Spleen (tissue), 11 donors: ENCODE measurements around the gene APOBEC3B. TPM values are rescaled to one million over a fixed set of nuclear protein-coding genes. Genes with fewer than 3 reads are reported as not detected.
"Not testable (repeated sequence)": the region's sequence is repeated elsewhere in the genome, so short reads cannot be mapped to it uniquely, and the experiment has no call there.

ENCODE experiments used
- DNase-seq: peaks from one replicate; pipeline ENCODE4 v3.0.0-alpha.2; 2020
- H3K27ac ChIP-seq, 8 donors: fragments of 200-600 bp; sonication (generic) in 7 of 8; 1 replicate in 4 of 8; 2 replicates in 4 of 8; pipeline versions ENCODE4 v1.5.0 to v1.8.0; 2016 to 2021; ENCODE audit warnings: inconsistent platforms in 4 of 8, mild to moderate bottlenecking in 4 of 8, moderate library complexity in 1 of 8
- H3K27me3 ChIP-seq, 7 donors: fragments of 200-600 bp; sonication (generic) in 6 of 7; replicated peaks in 1 of 7; 1 replicate in 4 of 7; 2 replicates in 3 of 7; pipeline versions ENCODE4 v1.5.0 to v1.8.0; 2016 to 2021; ENCODE audit warnings: inconsistent platforms in 3 of 7, mild to moderate bottlenecking in 1 of 7
- H3K36me3 ChIP-seq, 6 donors: fragments of 200-600 bp; sonication (generic) in 5 of 6; 1 replicate in 4 of 6; 2 replicates in 2 of 6; pipeline versions ENCODE4 v1.5.0 to v1.8.0; 2016 to 2021; ENCODE audit warnings: inconsistent platforms in 2 of 6
- H3K4me1 ChIP-seq, 6 donors: fragments of 200-600 bp; sonication (generic) in 5 of 6; 1 replicate in 3 of 6; 2 replicates in 3 of 6; pipeline versions ENCODE4 v1.5.0 to v1.8.0; 2016 to 2021; ENCODE audit warnings: inconsistent platforms in 3 of 6
- H3K4me3 ChIP-seq, 8 donors: fragments of 200-600 bp; sonication (generic) in 7 of 8; 1 replicate in 4 of 8; 2 replicates in 4 of 8; pipeline versions ENCODE4 v1.5.0 to v1.8.0; 2016 to 2021; ENCODE audit warnings: inconsistent platforms in 4 of 8, mild to moderate bottlenecking in 4 of 8, moderate library complexity in 2 of 8
- H3K9me3 ChIP-seq, 8 donors: fragments of 200-600 bp; sonication (generic) in 7 of 8; 1 replicate in 4 of 8; 2 replicates in 4 of 8; pipeline versions ENCODE4 v1.5.0 to v1.8.0; 2016 to 2021; ENCODE audit warnings: inconsistent platforms in 4 of 8
- CTCF ChIP-seq, 11 experiments: fragments of 200-600 bp in 7 of 11; fragments of 450-650 bp in 4 of 11; sonication (generic) in 4 of 11; IDR thresholded peaks in 8 of 11; conservative IDR thresholded peaks in 3 of 11; 1 replicate in 7 of 11; 2 replicates in 4 of 11; pipeline versions ENCODE4 v1.4.0 to v1.8.0; 2016 to 2021; ENCODE audit warnings: antibody characterized with exemption in 11 of 11, inconsistent platforms in 4 of 11, mild to moderate bottlenecking in 1 of 11
- POLR2A ChIP-seq, 3 donors: fragments of 450-650 bp; IDR thresholded peaks; one replicate each; pipeline ENCODE4 v1.5.1; 2017; ENCODE audit warnings: antibody characterized with exemption in 3 of 3, mild to moderate bottlenecking in 1 of 3
- POLR2AphosphoS5 ChIP-seq, 3 donors: sonication (generic); formaldehyde crosslinking; IDR thresholded peaks; one replicate each; pipeline ENCODE4 v1.5.1; 2017; ENCODE audit warnings: antibody characterized with exemption in 3 of 3
- WGBS, 5 donors: extraction: QIAGEN DNeasy Blood & Tissue Kit in 3 of 5; methylation state at CpG; one replicate each; pipeline versions ENCODE4 v1.1.5 to v1.1.7; 2013 to 2018; 5-methylcytosine and 5-hydroxymethylcytosine counted together
- intact Hi-C: fragments of 100-400 bp; cut with DNase I; formaldehyde crosslinking; loops from one replicate; pipeline ENCODE4 v1.15.0; 2023; ENCODE audit warnings: low total_unique reads
- polyA plus RNA-seq, 3 donors: library from polyadenylated mRNA; stranded (reverse); fragments of 200-250 nt; gene quantifications; one replicate each; pipeline ENCODE4 v1.2.1, GENCODE V29; 2013
- total RNA-seq, 7 donors: library from RNA; depleted of rRNA in 3 of 7; stranded (reverse); fragments of >200 nt in 3 of 7; fragmentation: NEBNext Ultra II Directional in 4 of 7; extraction: Animal tissue kit (Norgen Biotek cat#: 25700) in 4 of 7; gene quantifications; one replicate each; pipeline versions ENCODE4 v1.1.0 to v1.2.1, GENCODE V29; 2016 to 2021
- donor health status: healthy with polysubstance abuse.
- donor health status: DM: no; HTN: no; CAD: no; lungs with moderate emphysema.
- donor health status: DM: no; HTN: no; CAD: no.
- donor health status: Bipolar disorder and iron deficiency.
- donor health status: healthy.
- donor health status: DM: no; HTN: no; CAD: no.
- donor health status: DM: yes; HTN: yes; CAD: no.

Gene APOBEC3B
- total and polyA plus RNA-seq, 10 donors, result 1.2 to 14.0 (median 4.3) TPM; not detected in 1

- TF ChIP-seq POLR2A (IDR thresholded peaks at IDR 0.05) (no peak), CTCF (IDR thresholded peaks at IDR 0.05 in 8 of 11, conservative IDR thresholded peaks at IDR 0.05 in 3 of 11) (no peak), POLR2AphosphoS5 (IDR thresholded peaks at IDR 0.05) (no peak)
- H3K4me1 ChIP-seq, result peaks cover 0 to 26% (median 4%) of the 10 kb centered on the region in 6 donors
- H3K36me3 ChIP-seq, result peaks cover 0 to 48% (median 11%) of the 10 kb centered on the region in 6 donors
- H3K27ac ChIP-seq, result no peak overlapping the region
- H3K27me3 ChIP-seq, result no peaks in the 10 kb centered on the region
- no peaks in the 10 kb centered on the region for H3K9me3 ChIP-seq
- 89 to 95% (median 92%) methylated on average over 13 of the region's 13 CpGs for WGBS, 5 donors
- no peak overlapping the region for H3K4me3 ChIP-seq
- no peak for DNase-seq
- intact Hi-C loops, result no loop called here
These were observed 47.1 kb downstream of the APOBEC3B start for GRCh38 chr22:39029227-39029626.

GRCh38 chr22:39030705-39031104, 48.6 kb downstream of the APOBEC3B start:
- Histone ChIP-seq H3K4me3 (no peak overlapping the region), H3K27ac (no peak overlapping the region), H3K9me3 (no peaks in the 10 kb centered on the region), H3K36me3 (peaks cover 0 to 33% (median 3%) of the 10 kb centered on the region in 6 donors), H3K27me3 (no peaks in the 10 kb centered on the region), H3K4me1 (peaks cover 0 to 14% (median 0%) of the 10 kb centered on the region in 6 donors)
- TF ChIP-seq POLR2A (IDR thresholded peaks at IDR 0.05) (no peak), CTCF (IDR thresholded peaks at IDR 0.05 in 8 of 11, conservative IDR thresholded peaks at IDR 0.05 in 3 of 11) (no peak), POLR2AphosphoS5 (IDR thresholded peaks at IDR 0.05) (no peak)
- intact Hi-C loops, result no loop called here
- no peak for DNase-seq
- WGBS, 5 donors, result 88 to 92% (median 88%) methylated on average over 14 of the region's 14 CpGs

GRCh38 chr22:39031434-39032295, 49.5 kb downstream of the APOBEC3B start:
- H3K27me3 ChIP-seq, intact Hi-C loops, H3K27ac ChIP-seq, H3K4me3 ChIP-seq, DNase-seq, H3K9me3 ChIP-seq: not testable (repeated sequence)
- peaks cover 0 to 24% (median 0%) of the 10 kb centered on the region in 6 donors for H3K36me3 ChIP-seq
- H3K4me1 ChIP-seq, result peaks cover 0 to 17% (median 0%) of the 10 kb centered on the region in 6 donors
- 79 to 89% (median 86%) methylated on average over 14 to 17 of the region's 18 CpGs for WGBS, 5 donors

GRCh38 chr22:39037071-39037470, 54.9 kb downstream of the APOBEC3B start:
- intact Hi-C loops, result not testable (repeated sequence)
- WGBS, 5 donors, result 39 to 62% (median 56%) methylated on average over 2 of the region's 2 CpGs

More at GRCh38 chr22:39037071-39037470, 54.9 kb downstream of the APOBEC3B start:
- not testable (repeated sequence) for H3K9me3 ChIP-seq, H3K27ac ChIP-seq, DNase-seq, H3K27me3 ChIP-seq, H3K4me3 ChIP-seq
- peaks cover 7 to 41% (median 18%) of the 10 kb centered on the region in 6 donors for H3K4me1 ChIP-seq
- H3K36me3 ChIP-seq, result peaks cover 0 to 12% (median 0%) of the 10 kb centered on the region in 6 donors
